Measurements from ENCODE around the gene ELP2.

ELP2 gene

GRCh38 chr18:36128907-36129299 is 796 bp upstream of the ELP2 start:
- TF ChIP-seq, protein P1, sequence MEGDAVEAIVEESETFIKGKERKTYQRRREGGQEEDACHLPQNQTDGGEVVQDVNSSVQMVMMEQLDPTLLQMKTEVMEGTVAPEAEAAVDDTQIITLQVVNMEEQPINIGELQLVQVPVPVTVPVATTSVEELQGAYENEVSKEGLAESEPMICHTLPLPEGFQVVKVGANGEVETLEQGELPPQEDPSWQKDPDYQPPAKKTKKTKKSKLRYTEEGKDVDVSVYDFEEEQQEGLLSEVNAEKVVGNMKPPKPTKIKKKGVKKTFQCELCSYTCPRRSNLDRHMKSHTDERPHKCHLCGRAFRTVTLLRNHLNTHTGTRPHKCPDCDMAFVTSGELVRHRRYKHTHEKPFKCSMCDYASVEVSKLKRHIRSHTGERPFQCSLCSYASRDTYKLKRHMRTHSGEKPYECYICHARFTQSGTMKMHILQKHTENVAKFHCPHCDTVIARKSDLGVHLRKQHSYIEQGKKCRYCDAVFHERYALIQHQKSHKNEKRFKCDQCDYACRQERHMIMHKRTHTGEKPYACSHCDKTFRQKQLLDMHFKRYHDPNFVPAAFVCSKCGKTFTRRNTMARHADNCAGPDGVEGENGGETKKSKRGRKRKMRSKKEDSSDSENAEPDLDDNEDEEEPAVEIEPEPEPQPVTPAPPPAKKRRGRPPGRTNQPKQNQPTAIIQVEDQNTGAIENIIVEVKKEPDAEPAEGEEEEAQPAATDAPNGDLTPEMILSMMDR (conservative IDR thresholded peaks at IDR 0.05; ENCODE audit: control insufficient read depth, insufficient read depth, low read depth, low read length): no peak
- DNase-seq (ENCODE audit: low read depth): no peak

GRCh38 chr18:36130039-36130831 is 536 bp downstream of the ELP2 start:
- DNase-seq (ENCODE audit: low read depth): peak; percentile 26
- TF ChIP-seq, protein P1 (conservative IDR thresholded peaks at IDR 0.05; ENCODE audit: control insufficient read depth, insufficient read depth, low read depth, low read length): no peak

More at GRCh38 chr18:36128907-36129299, 796 bp upstream of the ELP2 start:
- peak overlapping the region; percentile 98 for H3K4me3 ChIP-seq (ENCODE audit: control insufficient read depth, low read depth, low read length)

GRCh38 chr18:36130883-36131653 is 1.4 kb downstream of the ELP2 start:
- no peak for DNase-seq (ENCODE audit: low read depth)
- H3K4me3 ChIP-seq (ENCODE audit: control insufficient read depth, low read depth, low read length): peak overlapping the region; percentile 98
- TF ChIP-seq, protein P1 (conservative IDR thresholded peaks at IDR 0.05; ENCODE audit: control insufficient read depth, insufficient read depth, low read depth, low read length): no peak

More at GRCh38 chr18:36130039-36130831, 536 bp downstream of the ELP2 start:
- peak overlapping the region; percentile 98 for H3K4me3 ChIP-seq (ENCODE audit: control insufficient read depth, low read depth, low read length)

DNA sequence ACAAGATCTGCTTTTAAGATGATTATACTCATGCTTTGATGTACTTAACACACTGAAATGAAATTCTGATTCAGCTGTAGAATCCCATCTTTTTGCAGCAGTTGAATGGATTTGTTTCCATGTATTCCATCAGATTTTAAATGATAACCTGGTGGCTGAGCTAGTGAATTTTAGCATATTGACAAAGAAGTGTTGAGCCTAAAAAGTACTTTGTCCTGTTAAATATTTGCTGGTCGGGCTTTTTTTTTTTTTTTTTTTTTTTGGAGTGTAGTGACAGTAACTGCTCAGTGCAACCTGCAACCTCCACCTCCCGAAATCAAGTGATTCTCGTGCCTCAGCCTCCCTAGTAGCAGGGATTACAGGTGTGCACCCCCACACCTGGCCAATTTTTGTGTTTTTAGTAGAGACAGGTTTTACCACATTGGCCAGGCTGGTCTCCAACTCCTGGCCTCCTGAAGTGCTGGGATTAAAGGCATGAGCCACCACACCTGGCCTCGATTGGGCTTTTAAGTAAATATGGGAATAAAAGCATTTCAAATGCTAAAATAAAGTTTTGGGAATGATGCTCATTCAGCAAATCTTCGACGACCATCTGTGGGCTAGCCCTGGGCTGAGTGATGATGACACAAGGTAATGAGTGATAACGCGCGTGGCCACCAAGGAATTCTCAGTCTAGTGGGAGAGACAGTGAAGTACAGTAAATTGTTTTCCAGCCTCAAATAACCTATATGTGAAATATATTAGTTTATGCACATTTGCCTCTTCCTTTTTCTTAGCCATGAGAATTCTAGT is 2.2 kb downstream of the ELP2 start:
- no peak for DNase-seq (ENCODE audit: low read depth)
- peak overlapping the region; percentile 12 for H3K4me3 ChIP-seq (ENCODE audit: control insufficient read depth, low read depth, low read length)
- TF ChIP-seq, protein P1 (conservative IDR thresholded peaks at IDR 0.05; ENCODE audit: control insufficient read depth, insufficient read depth, low read depth, low read length): no peak

DNA sequence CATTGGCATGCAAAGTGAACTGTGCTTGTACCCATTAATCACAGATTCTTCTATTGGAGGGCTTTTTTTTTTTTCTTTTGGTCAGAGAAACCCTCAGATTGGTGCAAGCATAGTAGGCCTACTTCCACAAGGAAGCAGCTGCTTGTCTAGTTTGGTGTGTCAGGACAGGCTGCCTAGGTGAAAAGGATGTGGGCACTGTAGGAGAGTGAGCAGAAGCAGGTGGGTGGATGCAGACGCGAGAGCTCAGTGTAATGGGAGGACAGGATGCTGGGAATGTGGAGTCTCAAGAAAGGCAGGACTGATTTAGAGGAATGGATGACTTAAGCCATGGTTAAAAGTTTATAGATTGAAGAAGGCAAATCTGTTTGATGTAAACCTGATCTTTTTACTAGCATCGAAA is 3.1 kb downstream of the ELP2 start:
- DNase-seq (ENCODE audit: low read depth): no peak
- H3K4me3 ChIP-seq (ENCODE audit: control insufficient read depth, low read depth, low read length): no peak overlapping the region
- TF ChIP-seq, protein P1 (conservative IDR thresholded peaks at IDR 0.05; ENCODE audit: control insufficient read depth, insufficient read depth, low read depth, low read length): no peak

DNA sequence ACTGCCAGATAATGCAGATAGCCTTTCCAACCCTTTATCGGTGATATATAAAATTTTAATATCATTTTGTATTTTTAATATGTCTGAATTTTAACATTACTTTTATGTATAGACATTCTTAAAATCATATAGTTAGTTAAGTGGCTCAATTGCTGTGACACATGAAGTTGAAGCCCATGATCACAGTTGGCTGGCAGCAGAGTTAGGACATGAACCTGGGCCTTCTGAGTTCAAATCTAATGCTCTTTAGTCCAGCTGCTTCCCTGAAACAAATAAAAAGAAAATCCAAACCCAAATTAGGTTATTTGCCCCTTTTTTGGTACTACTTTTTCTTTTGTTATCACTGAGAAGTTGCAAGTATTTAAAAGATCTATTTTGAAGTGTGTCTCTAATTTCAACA is 5.6 kb downstream of the ELP2 start:
- TF ChIP-seq, protein P1 (conservative IDR thresholded peaks at IDR 0.05; ENCODE audit: control insufficient read depth, insufficient read depth, low read depth, low read length): no peak
- no peak overlapping the region for H3K4me3 ChIP-seq (ENCODE audit: control insufficient read depth, low read depth, low read length)
- no peak for DNase-seq (ENCODE audit: low read depth)

All from fibroblast of mammary gland (primary cell).